WTC11 (cell line): ENCODE results near the gene CDCA8. TPM values are rescaled to one million over a fixed set of nuclear protein-coding genes. Genes with fewer than 3 reads are reported as not detected.

Experiments
- ATAC-seq: fragments of 200-7000 bp; cut with Tn5 transposase; 2 replicates; pipeline ENCODE4 v1.10.0; 2021; ENCODE audit warnings: mild to moderate bottlenecking, moderate library complexity
- CTCF ChIA-PET: fragments of 300-600 bp; sonication (Branson Sonifier 250); formaldehyde crosslinking; loops from one replicate; lab custom pipeline; 2021; ENCODE audit warnings: antibody characterized with exemption; lab: Charles Lee
- POLR2A ChIA-PET: fragments of 350-600 bp; sonication (Branson Sonifier 250); formaldehyde crosslinking; loops from one replicate; lab custom pipeline; 2021; ENCODE audit warnings: antibody characterized with exemption; lab: Charles Lee
- DNase-seq: peaks from one replicate; pipeline ENCODE4 v3.0.0; 2021; ENCODE audit warnings: low spot score
- H3K27ac Mint-ChIP-seq: 2 replicates; pipeline ENCODE4 v1.8.0; 2021; ENCODE audit warnings: mixed read lengths
- H3K27me3 Mint-ChIP-seq: 2 replicates; pipeline ENCODE4 v1.8.0; 2021; ENCODE audit warnings: low read depth, mild to moderate bottlenecking, moderate library complexity, mixed read lengths
- H3K36me3 Mint-ChIP-seq: 2 replicates; pipeline ENCODE4 v1.8.0; 2021; ENCODE audit warnings: mixed read lengths
- H3K4me1 Mint-ChIP-seq: 2 replicates; pipeline ENCODE4 v1.8.0; 2022; ENCODE audit warnings: mixed read lengths
- H3K4me3 Mint-ChIP-seq: 2 replicates; pipeline ENCODE4 v1.8.0; 2021; ENCODE audit warnings: mild to moderate bottlenecking, moderate library complexity, mixed read lengths
- H3K9me3 Mint-ChIP-seq: 2 replicates; pipeline ENCODE4 v1.8.0; 2021; ENCODE audit warnings: mixed read lengths
- E2F5 ChIP-seq: sonication (generic); formaldehyde crosslinking; IDR thresholded peaks from 2 replicates; pipeline ENCODE4 v1.8.1; 2022; ENCODE audit warnings: mild to moderate bottlenecking, moderate library complexity, missing genetic modification reagents
- PREB ChIP-seq: sonication (generic); formaldehyde crosslinking; IDR thresholded peaks from 2 replicates; pipeline ENCODE4 v1.8.1; 2022; ENCODE audit warnings: mild to moderate bottlenecking, missing genetic modification reagents, moderate library complexity, borderline replicate concordance
- SOX15 ChIP-seq: fragments of 250-450 bp; sonication (Bioruptor Pico); IDR thresholded peaks from 2 replicates; pipeline ENCODE4 v1.9.0; 2021; ENCODE audit warnings: mild to moderate bottlenecking
- USF2 ChIP-seq: sonication (generic); formaldehyde crosslinking; IDR thresholded peaks from 2 replicates; pipeline ENCODE4 v1.8.1; 2023; ENCODE audit warnings: mild to moderate bottlenecking, missing genetic modification reagents, moderate library complexity
- total RNA-seq: library from RNA; stranded (reverse); gene quantifications from 3 replicates; pipeline ENCODE4 v1.2.3, GENCODE V29; 2021
- TF ChIP-seq, protein P1 (sequence below): sonication (generic); formaldehyde crosslinking; IDR thresholded peaks from 2 replicates; pipeline ENCODE4 v1.8.0; 2022; ENCODE audit warnings: missing genetic modification reagents

Gene CDCA8
- total RNA-seq, 1 experiment from 2014 or later: 47.7 TPM

- no peak for TF ChIP-seq PREB (CRISPR knock-in tag)
- TF ChIP-seq, all 79 proteins: peak for 0
Observed at GRCh38 chr1:37755290-37755689, 63.0 kb downstream of the CDCA8 start (continued).

GRCh38 chr1:37755951-37756560 is 63.7 kb downstream of the CDCA8 start:
- CTCF ChIA-PET: interaction anchor here (0.6 to 2.2 kb wide), 2 partner anchors 9 to 339 kb away, joined by 3 to 10 read pairs; partner anchors contain the start of gene EPHA10
- Mint-ChIP-seq H3K4me3 (no peak overlapping the region), H3K27ac (no peak overlapping the region), H3K9me3 (no peaks in the 10 kb centered on the region)
- ATAC-seq: no peak
- TF ChIP-seq USF2 (no peak), E2F5 (CRISPR knock-in tag) (no peak), SOX15 (CRISPR knock-in tag) (no peak)
- TF ChIP-seq, protein P1, sequence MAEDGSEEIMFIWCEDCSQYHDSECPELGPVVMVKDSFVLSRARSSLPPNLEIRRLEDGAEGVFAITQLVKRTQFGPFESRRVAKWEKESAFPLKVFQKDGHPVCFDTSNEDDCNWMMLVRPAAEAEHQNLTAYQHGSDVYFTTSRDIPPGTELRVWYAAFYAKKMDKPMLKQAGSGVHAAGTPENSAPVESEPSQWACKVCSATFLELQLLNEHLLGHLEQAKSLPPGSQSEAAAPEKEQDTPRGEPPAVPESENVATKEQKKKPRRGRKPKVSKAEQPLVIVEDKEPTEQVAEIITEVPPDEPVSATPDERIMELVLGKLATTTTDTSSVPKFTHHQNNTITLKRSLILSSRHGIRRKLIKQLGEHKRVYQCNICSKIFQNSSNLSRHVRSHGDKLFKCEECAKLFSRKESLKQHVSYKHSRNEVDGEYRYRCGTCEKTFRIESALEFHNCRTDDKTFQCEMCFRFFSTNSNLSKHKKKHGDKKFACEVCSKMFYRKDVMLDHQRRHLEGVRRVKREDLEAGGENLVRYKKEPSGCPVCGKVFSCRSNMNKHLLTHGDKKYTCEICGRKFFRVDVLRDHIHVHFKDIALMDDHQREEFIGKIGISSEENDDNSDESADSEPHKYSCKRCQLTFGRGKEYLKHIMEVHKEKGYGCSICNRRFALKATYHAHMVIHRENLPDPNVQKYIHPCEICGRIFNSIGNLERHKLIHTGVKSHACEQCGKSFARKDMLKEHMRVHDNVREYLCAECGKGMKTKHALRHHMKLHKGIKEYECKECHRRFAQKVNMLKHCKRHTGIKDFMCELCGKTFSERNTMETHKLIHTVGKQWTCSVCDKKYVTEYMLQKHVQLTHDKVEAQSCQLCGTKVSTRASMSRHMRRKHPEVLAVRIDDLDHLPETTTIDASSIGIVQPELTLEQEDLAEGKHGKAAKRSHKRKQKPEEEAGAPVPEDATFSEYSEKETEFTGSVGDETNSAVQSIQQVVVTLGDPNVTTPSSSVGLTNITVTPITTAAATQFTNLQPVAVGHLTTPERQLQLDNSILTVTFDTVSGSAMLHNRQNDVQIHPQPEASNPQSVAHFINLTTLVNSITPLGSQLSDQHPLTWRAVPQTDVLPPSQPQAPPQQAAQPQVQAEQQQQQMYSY: no peak
- TF ChIP-seq, all 79 proteins: peak for 0
- DNase-seq: no peak
- Mint-ChIP-seq H3K36me3 (no peaks in the 10 kb centered on the region), H3K4me1 (peaks cover 2% of the 10 kb centered on the region; the same call in 1 of the 2 replicates), H3K27me3 (peaks cover 16% of the 10 kb centered on the region)
- POLR2A ChIA-PET: interaction anchor here (2.5 kb wide), 1 partner anchor 9 kb away, joined by 6 read pairs; the partner anchor contains the start of gene EPHA10

Other genes starting within 250 kb of the CDCA8 start
- gene ZC3H12A, start 217.9 kb upstream of the CDCA8 start, total RNA-seq: 8.4 to 10.9 TPM (median 9.6 TPM) in 3 replicates
- 37.4 to 41.3 TPM (median 41.0 TPM) in 3 replicates for gene MEAF6, start 177.8 kb upstream of the CDCA8 start, total RNA-seq
- 18.3 to 19.7 TPM (median 19.1 TPM) in 3 replicates for gene SNIP1, start 138.2 kb upstream of the CDCA8 start, total RNA-seq
- 10.5 to 14.6 TPM (median 13.5 TPM) in 3 replicates for gene DNALI1, start 135.6 kb upstream of the CDCA8 start, total RNA-seq
- 72.3 to 92.8 TPM (median 75.9 TPM) in 3 replicates for gene GNL2, start 96.6 kb upstream of the CDCA8 start, total RNA-seq
- gene RSPO1, start 57.6 kb upstream of the CDCA8 start, total RNA-seq: 0.11 to 0.16 TPM (median 0.13 TPM) in 3 replicates
- 1.3 to 1.5 TPM (median 1.3 TPM) in 3 replicates for gene EPHA10, start 72.6 kb downstream of the CDCA8 start, total RNA-seq
- 4.2 to 6.4 TPM (median 5.9 TPM) in 3 replicates for gene MANEAL, start 101.3 kb downstream of the CDCA8 start, total RNA-seq
- gene C1orf122, start 115.3 kb downstream of the CDCA8 start, total RNA-seq: 42.5 to 50.7 TPM (median 45.9 TPM) in 3 replicates
- gene YRDC, start 115.7 kb downstream of the CDCA8 start, total RNA-seq: 20.1 to 24.6 TPM (median 22.7 TPM) in 3 replicates
- gene MTF1, start 167.1 kb downstream of the CDCA8 start, total RNA-seq: 10.1 to 12.2 TPM (median 10.9 TPM) in 3 replicates